ENCODE results near the gene TRIM62.

TRIM62 gene

GRCh38 chr1:33221385-33221758 is 39.5 kb upstream of the TRIM62 start:
- ChIA-PET CTCF (interaction anchor here (0.7 kb wide), 1 partner anchor 27 kb away, joined by 3 read pairs; no protein-coding TSS in a partner anchor), POLR2A (ENCODE audit: low non-redundant PET) (no interaction called here)
- no peak for DNase-seq (ENCODE audit: low spot score)
- peak overlapping the region; percentile 96 for H3K27ac ChIP-seq
- TF ChIP-seq CTCF (conservative IDR thresholded peaks at IDR 0.05; ENCODE audit: low read depth): no peak

DNA sequence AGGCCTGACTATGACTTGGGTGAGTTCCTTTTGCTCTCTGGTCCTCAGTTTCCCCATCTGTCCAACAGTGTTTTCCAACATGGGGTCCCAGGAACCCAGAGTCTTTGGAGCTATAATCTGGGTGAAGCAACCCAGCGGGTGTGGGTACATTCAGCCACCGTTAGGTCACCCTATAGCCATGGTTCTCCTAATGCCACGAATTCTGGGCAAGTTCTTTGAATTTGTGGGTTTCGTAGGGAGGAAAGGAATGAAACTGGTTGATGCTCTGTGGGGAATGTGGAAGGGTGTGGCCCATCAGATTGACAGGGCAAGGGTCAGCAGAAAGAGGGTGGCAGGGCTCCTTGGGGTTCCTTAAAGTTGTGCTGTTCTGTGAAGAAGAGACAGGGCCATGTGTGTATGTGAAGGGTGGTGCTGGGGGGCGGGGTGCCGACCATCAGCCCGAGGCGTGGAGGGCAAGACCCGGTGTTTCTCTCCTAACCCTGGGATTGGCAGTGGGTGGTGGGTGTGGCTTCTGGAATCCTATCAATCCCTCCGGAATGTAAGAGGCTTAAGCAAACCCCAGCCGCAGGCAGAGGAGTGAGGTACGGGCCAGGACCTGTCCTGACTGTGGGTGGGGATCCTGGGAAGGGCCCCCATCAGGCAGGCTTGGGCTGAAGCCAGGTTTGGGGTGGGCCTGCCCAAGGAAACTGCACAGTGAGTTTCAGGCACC is 39.0 kb upstream of the TRIM62 start:
- TF ChIP-seq CTCF (conservative IDR thresholded peaks at IDR 0.05; ENCODE audit: low read depth): no peak
- DNase-seq (ENCODE audit: low spot score): peak; percentile 97
- CTCF ChIA-PET: interaction anchor here (0.6 to 2.3 kb wide), 3 partner anchors 36 to 235 kb away, joined by 3 to 6 read pairs (median 4); no protein-coding TSS in a partner anchor
- peak overlapping the region; percentile 96 for H3K27ac ChIP-seq
- POLR2A ChIA-PET (ENCODE audit: low non-redundant PET): no interaction called here

DNA sequence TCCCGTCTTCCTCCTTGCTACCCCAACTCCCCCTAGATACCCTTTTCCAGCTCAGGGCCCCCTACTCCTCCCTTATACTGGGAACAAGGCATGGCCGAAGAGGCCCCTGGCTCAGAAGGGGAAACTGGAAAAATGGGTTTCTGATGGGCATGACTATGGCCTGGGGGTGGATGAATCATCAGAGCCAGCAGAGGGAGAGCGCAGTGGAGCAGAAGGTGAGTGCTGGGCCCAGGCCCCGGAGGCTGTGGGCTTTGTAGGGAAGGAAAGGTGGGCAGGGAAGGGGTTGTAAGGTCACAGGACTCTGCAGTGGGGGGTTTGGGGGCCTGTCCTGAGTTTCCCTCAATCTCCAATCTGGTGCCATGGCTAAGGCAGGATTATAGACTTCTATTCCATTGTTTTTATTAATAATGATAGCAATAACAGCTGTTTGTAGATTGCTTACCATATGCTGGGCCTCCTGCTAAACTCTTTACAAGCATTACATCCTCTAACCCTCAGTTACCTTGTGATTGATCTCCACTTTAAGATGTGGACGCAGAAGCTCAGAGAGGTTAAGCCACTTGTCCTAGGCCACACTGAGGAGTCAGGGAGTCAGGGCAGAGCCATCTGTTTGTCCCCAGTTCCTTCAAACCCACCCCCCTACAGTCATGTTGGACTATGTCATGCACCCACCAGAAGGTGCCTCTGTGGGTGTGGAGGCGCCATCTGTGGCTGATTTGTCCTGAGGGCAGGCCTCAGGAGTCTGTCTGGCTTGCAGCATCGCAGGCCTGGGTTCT is 38.2 kb upstream of the TRIM62 start:
- ChIA-PET POLR2A (ENCODE audit: low non-redundant PET) (no interaction called here), CTCF (interaction anchor here (0.6 to 2.3 kb wide), 3 partner anchors 37 to 235 kb away, joined by 3 to 6 read pairs (median 4); no protein-coding TSS in a partner anchor)
- peak overlapping the region; percentile 96 for H3K27ac ChIP-seq
- no peak for TF ChIP-seq CTCF (conservative IDR thresholded peaks at IDR 0.05; ENCODE audit: low read depth)
- DNase-seq (ENCODE audit: low spot score): peak; percentile 92

- no peak for TF ChIP-seq CTCF (conservative IDR thresholded peaks at IDR 0.05; ENCODE audit: low read depth)
- ChIA-PET CTCF (no interaction called here), POLR2A (ENCODE audit: low non-redundant PET) (no interaction called here)
- H3K27ac ChIP-seq: no peak overlapping the region
- DNase-seq (ENCODE audit: low spot score): no peak
Observed at GRCh38 chr1:33211972-33212371, 30.1 kb upstream of the TRIM62 start.

DNA sequence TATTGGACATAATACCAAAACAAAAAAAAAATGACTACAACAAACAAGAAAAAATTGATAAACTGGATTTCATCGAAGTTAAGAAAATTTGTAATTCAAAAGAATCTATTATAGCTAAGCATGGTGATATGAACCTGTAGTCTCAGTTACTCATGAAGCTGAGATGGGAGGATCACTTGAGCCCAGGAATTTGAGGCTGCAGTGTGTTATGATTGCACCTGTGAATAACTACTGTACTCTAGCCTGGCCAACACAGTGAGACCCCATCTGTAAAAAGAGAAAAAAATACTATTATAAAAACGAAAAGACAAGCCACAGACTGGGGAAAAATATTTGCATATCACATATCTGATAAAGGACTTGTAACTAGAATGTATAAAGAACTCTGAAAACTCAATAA is 24.5 kb upstream of the TRIM62 start:
- ChIA-PET CTCF (no interaction called here), POLR2A (ENCODE audit: low non-redundant PET) (no interaction called here)
- H3K27ac ChIP-seq: no peak overlapping the region
- no peak for TF ChIP-seq CTCF (conservative IDR thresholded peaks at IDR 0.05; ENCODE audit: low read depth)
- no peak for DNase-seq (ENCODE audit: low spot score)

DNA sequence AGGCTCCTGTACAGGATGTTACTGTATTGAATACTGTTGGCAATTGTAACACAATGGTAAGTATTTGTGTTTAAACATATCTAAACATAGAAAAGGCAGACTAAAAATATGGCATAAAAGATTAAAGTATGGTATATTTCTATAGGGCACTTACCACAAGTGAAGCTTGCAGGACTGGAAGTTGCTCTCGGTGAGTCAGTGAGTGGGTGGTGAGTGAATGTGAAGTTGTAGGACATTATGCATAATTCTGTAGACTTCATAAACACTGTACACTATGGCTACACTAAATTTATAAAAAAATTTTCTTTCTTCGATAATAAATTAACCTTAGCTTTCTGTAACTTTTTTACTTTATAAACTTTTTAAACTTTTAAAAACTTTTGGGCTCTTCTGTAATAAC is 13.7 kb upstream of the TRIM62 start:
- CTCF ChIA-PET: no interaction called here
- POLR2A ChIA-PET (ENCODE audit: low non-redundant PET): no interaction called here
- DNase-seq (ENCODE audit: low spot score): no peak
- no peak for TF ChIP-seq CTCF (conservative IDR thresholded peaks at IDR 0.05; ENCODE audit: low read depth)
- no peak overlapping the region for H3K27ac ChIP-seq
